ENCODE measurements around the gene SCRG1.
A peak's percentile ranks its signal among the peaks of the same experiment; 100 is the strongest.

SCRG1 gene

DNA sequence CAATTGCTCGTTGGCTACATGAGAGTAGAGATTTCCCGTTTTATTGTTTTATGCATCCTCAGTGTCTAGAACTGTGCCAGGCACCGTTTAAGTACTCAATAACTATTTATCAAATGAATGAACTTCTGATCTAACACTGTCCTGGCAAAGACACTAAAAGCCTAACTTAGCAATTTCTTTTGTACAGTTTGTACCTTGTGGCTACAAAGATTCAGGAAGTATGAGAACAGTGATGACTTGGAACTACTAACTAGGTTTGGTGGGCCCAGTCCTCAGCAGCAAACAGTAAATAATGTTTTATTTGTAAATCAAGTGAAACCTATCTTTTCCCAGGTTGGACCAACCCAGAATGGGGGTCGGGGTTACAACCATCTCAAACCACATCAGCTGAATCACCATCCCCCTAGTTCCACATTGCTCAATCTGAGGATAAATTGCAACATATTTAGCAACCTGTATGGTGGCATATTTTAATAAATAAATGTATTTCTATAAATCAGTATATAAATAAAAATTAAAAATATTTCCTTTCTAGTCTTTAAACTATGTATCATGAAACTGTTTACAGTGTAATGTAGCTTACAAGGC lies 12.3 kb upstream of the SCRG1 start:
- DNase-seq (ENCODE audit: low read depth) = no peak

DNA sequence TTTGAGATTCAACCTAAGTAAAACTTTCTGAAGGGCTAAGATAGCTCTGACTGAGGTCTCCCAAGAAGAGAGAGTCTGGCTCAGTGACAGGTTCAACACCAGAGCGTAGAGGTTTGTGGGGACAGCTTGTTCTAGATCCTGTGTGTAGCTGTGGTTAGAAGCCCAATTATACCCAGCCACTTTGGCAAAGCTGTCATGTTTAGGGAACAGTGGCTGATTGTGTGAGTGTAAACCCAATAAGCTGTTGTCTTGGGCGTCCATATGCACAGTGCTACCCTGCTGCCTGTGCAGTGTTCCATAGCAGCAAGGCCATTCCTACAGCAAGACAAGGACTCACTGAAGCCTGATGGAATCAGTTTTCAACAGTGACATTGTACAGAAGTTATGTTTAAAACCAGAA lies 11.2 kb upstream of the SCRG1 start:
- DNase-seq (ENCODE audit: low read depth) = no peak

DNA sequence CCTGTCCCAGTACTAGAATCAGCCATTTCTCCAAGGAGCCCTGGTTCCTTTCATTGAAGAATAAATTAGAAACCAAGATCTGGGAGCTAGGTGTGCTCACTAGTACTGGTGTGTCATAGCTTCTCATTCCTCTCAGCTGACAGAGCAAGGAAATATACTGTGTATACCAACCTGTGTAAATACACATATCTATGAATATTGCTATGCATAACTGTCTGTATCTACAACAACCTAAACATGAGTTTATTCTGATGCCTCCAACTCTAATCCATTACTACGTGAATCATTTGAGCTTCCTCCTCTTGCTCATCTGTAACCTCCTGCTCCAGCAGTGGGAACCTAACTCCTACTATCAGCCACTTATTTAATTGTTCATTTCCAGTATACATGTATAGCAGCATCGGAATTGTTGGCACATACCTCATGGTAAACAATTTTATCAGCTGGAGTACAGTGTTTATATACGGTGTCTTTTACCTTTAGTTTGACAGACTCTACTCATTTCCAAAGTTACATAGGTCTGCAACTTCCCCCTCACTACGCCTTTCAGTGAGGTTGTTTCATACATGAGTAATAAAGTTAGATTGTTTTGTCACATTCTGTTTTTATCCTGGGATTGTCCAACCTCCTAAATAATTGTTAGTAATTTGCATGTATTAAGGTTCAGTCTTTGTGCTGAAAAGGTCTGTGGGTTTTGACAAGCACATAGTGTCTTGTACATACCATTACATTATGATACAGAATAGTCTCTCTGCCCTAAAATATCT lies 7.1 kb upstream of the SCRG1 start:
- no peak for DNase-seq (ENCODE audit: low read depth)

DNA sequence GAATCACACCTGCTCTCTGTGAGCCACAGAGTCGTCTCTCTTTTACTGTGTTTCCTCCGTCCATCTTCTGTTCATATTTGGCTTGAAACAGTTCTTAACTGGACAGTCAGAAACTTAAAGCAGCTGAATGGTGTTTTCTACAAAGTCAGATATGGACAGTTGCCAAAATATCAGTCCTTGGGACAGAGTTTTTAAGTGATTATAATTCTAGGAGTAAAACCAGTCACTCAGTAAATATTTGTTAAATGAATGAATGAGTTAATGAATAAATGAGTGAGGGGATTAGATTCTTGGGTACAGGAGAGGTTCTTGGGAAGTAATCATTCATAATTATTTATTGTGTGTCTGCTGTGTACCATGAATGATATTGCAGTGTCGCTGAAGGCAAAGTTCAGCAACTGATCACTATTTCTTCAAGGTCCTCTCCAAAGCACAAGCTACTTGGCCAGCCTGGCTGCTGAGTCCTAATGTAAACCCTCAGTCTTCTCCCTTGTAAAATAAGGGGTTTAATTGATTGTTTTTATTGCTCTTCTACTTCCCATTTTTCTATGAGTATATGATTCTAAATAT lies 5.5 kb upstream of the SCRG1 start:
- no peak for DNase-seq (ENCODE audit: low read depth)

DNA sequence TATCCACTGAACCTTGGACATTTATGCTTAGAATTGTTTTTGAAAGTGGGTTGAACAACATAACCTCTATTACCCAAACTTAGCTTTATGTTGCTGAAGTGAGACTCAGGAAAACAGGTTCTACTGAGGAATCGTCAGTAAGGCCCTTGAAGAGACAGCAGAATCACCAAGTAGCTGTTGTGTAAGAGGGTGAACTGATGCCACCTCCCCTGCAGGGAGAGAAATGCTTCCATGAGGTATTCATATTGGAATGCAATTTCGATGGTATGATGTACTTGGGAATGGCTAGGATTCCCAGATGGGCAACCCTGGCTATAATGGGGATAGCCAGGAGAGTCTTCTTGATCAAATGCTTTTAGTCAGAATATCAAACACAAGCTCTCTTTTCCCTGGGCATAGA lies 4.1 kb upstream of the SCRG1 start:
- no peak for DNase-seq (ENCODE audit: low read depth)

DNA sequence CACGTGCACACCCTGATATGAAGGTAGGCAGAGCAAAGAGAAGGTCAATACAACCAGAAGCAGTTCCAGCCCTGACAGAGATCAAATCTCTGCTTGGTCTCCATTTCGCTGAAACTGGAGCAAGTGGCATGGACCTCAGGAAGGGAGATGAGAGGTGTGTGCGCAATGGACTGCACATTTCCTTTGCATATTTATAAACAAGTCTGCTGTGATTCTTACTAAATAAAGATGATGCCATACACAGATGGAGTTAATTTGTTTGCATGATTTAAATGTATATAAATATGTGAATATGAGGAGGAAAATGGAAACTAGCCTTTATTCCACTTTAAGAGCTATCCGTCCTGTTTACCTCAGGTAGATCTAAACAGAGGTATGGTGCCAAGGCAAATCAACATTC lies 2.1 kb upstream of the SCRG1 start:
- no peak for DNase-seq (ENCODE audit: low read depth)

DNA sequence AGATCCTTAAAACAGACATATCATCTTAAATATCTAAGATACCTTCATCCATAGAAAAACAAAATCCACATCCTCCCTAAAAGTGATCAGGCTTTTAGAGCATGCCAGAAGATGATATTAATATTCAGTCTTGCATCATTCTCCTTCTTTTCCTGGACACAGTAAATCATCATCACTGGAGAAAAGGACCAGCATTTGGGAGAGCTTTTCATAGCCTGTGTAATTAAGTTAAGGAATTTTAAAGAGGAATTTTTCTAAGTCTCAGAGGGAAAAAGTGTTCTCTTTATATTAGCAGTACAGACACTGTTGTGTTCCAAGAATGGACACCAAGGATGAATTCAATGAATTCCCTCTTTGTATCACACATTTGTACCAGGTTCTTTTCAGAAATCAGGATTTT lies 696 bp downstream of the SCRG1 start:
- DNase-seq (ENCODE audit: low read depth) = no peak

DNA sequence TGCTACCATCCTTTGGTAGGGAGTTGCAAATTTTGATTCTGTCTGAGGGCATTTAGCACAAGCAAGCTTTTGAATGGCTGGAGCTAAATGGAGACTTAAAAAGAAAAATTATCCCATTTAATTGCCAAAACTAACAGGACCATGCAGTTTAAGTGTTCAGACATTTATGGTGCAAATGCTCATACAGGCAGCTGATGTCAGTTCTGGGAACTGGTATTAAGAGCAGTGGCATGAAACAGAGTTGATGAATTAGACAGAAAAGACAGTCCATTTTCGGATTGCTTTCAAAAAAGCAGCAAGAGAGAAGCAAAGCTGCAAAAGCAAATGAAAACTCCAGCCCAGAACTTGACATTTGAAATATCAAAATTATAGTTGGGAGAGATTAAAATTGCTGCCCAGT lies 1.3 kb downstream of the SCRG1 start:
- DNase-seq (ENCODE audit: low read depth) = no peak

DNA sequence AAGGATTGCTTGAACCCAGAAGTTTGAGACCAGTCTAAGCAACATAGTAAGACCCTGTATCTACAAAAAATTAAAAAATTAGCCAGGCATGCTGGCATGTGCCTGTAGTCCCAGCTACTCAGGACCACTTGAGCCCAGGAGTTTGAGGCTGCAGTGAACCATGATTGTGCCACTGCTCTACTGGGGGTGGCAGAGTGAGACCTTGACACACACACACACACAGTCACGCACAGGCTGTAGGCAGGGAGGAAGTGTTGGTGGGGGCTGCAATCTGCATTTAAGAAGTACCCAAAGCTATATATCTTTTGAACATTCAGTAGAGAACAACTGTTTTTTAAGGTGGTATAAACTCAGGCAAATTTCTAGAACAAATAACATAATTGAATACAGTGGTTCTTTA lies 7.2 kb downstream of the SCRG1 start:
- DNase-seq (ENCODE audit: low read depth) = no peak

DNA sequence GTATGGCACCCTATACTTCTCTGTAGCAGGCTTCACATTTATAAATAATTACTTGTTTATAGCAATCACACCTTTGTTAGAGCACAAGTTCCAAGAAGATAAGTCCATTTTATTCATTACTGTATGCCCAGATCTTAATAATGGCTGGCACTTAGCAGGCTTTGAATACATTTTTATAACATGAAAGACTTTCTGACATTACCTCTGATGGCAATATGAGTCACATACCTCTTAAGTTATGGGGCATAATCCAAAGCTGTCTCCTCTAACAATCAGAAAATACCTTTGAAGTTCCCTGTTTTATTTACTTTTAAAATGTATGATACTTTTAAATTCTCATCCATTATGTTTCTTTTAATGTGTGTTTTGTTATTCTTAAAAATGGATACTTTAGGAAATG lies 12.2 kb downstream of the SCRG1 start:
- DNase-seq (ENCODE audit: low read depth) = no peak

DNA sequence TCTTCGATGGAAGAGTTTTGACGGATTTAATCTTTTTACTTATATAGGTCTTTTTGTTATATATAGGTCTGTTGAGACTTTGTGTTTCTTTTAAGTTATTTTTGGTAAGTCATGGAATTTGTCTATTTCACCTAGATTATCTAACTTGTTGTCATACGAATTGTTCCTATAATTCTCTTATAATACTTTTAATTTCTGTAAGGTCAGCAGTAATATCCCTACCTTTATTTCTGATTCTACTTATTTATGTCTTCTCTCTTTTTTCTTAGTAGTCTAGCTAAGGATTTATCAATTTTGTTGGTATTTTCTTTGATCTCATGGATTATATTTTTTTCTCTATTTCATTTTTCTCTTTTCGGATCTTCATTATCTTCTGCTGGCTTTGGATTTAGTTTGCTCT lies 16.6 kb downstream of the SCRG1 start:
- no peak for DNase-seq (ENCODE audit: low read depth)

DNA sequence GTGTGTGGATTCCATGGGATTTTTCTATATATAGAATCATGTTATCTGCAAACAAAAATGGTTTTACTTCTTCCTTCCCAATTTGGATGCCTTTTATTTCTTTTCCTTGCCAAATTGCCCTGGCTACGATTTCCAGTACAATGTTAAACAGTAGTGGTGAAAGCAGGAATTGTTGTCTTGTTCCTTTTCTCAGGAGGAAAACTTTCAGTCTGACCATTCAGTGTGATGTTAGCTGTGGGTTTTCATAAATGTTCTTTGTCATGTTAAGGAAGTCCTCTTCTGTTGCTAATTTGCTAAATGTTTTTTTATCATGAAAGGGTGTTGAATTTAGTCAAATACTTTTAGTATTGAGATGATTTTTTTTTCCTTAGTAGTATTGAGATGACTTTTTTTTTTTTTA lies 17.3 kb downstream of the SCRG1 start:
- DNase-seq (ENCODE audit: low read depth) = no peak

DNA sequence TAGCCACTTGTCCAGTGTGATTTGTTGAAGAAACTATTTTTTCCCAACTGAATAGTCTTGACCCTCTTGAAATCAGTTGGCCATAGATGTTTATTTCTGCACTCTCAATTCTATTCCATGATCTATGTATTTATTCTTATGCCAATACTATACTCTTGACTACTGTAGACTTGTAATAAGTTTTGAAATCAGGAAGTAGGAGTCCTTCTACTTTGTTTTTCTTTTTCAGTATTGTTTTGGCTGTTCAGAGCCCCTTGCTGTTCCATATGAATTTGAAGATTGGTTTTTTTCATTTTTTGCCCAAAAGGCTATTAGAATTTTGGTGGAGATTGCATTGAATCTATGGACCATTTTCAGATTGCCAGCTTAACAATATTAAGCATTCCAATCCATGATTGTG lies 17.9 kb downstream of the SCRG1 start:
- no peak for DNase-seq (ENCODE audit: low read depth)

DNA sequence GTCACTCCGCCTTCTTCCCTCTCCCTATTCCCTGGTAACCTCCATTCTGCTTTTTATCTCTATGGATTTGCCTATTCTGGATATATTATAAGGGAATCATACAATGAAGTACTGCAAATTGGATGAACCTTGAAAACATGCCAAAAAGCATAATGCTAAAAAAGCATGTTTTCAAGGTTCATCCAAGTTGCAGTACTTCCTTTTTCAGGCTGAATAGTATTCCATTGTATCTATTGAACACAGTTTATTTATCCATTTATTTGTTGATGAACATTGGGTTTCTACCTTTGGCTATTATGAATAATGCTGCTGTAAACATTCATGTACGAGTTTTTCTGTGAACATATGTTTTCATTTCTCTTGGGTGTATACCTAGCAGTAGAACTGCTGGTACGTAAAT lies 19.0 kb downstream of the SCRG1 start:
- DNase-seq (ENCODE audit: low read depth) = no peak

DNA sequence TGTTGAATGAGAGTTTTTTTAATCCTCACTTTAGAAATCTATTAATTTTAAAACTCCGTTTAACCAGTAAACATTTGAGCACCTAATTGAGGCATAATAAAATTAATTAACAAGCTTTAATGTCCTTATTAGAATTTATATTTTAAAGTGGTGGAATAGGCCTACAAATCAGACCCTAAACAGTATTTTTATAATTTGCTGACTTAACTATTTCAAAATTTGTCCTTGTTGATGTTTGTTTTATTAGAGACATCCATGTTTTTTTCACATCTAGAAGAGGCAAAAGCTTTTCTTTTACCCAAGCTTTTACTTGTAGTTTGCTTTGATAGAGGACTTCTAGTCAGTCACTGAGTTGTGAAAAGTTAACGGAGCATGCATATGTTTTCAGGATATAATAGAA lies 24.3 kb downstream of the SCRG1 start:
- no peak for DNase-seq (ENCODE audit: low read depth)

DNA sequence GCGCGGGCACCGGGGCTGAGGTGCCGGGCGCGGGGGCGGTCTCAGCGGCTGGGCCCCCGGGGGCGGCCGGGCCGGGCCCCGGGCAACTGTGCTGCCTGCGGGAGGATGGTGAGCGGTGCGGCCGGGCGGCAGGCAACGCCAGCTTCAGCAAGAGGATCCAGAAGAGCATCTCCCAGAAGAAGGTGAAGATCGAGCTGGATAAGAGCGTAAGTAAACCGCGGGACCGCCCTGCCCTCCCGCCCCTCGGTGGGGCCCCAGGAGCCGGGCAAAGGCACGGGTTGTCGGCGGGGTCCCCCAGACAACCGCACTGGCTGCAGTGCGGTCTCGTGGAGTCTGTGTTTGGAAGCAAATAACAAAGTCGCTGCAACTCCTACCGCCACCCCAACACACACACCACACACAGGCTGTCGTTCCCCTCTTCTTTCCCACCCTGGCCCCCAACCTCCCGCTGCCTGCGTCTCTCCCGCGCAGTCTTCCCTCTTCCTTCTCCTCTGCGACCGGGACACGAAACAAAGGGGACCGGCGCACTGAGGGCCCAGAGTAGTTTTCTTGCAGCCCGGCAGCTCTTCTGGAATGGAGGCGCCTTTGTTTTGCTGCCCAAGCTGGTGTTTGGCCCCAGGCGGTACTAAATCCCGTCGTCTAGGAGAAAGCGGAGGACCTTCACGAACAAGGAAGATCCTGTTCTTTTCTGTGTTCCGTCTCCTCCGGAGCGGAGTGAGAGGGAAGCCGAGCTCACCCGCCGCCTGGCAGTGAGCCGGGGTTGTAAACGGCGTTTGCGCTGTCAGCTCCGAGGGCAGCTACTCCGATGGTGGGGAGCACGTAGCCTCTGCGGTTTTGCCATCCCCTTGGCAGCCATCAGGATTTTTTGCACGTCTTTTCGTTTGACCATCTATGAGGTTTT lies 27.4 kb downstream of the SCRG1 start:
- peak; percentile 6 for DNase-seq (ENCODE audit: low read depth)

DNA sequence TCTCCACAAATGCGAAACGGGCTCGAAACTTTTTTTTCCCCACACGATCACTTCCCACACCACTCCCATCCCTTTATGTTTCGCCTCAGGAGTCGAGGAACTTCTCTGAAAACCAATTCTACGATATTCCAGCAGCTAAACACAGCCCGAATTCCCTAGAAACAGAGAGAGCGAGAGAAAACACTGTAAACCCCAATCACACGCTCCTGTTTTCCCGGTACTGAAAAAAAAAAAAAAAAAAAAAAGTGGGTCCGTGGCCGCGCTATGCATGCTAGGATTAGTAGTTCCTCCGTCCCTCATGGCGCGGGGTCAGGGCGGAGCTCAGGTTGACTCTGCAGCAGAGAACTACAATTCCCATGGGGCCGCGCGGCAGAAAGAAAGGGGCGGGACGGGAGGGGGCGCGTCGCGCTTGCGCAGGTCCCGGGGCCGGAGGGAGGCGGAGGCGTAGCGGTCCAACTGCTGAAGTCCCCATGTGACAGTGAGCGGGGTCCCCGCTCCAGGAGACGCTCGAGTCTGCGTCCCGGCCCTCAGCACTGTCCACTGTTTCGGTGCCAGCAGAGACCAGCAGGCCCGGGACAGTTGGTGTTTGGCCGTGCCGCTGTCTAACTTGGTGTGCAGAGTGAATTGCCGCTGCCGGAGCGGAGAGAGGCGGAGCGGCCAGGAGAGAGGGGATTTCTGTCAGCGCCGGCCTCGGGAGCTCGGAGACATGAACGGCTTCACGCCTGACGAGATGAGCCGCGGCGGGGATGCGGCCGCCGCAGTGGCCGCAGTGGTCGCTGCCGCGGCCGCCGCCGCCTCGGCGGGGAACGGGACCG lies 28.2 kb downstream of the SCRG1 start, which contains the start of gene SAP30:
SAP30 (plus strand) TSS at position 478 of the 815 bp plus-strand sequence; CDS start at position 707, 229 bp downstream.
- DNase-seq (ENCODE audit: low read depth) = peak; percentile 95

DNA sequence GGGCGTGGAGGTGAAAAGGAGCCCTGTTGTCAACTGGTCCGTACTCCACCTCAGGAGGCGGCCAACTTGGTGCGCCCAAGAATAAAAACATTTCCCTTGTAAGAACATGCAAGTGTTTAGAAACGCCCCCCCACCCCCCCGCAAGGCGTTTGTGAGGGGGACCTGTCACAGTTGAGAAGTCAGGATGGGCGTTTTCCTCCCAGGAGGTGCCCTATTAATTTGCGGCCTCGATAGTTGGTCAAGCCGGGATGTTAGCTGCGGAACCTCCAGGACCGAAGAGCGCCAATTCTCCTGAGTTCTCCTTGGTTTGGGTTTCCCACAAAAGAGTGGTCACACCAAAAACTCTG lies 28.8 kb downstream of the SCRG1 start:
- DNase-seq (ENCODE audit: low read depth) = peak; percentile 37

DNA sequence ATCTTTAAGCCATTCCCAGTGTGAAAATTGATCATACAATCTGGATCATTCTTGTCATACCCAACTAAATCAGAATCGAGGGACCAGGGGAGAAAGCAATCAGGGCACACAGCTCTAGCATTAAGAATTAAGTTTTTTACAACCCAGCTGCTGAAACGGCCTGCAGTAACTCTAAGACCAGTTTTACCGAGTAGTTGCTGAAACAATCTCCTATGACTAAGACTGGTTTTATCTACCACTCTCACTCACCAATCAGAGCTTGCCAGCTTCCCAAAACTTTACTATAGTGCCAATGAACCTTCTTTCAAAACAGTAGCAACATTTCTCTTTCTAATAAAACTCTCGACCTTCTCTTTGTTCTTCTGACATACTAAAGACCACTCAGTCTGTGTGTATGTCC lies 31.0 kb downstream of the SCRG1 start:
- DNase-seq (ENCODE audit: low read depth) = no peak

DNA sequence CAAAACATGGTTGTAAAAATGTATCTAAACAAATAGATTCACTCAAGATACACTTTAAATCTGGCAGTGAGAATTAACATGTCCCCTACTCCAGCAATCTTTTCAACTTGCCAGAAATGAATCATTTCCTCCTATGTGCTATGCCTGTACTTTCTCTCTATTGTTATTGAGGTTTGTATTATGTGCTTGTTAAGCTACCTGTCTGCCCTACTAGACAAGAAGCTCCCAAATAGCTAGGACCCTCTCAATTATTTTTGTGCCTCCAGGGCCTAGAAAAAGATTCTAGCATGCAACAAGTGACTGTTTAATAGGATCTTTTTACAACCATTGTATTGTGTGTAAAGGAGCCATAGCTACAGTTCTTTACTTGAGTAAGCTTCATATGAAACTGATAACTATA lies 31.6 kb downstream of the SCRG1 start:
- DNase-seq (ENCODE audit: low read depth) = no peak

DNA sequence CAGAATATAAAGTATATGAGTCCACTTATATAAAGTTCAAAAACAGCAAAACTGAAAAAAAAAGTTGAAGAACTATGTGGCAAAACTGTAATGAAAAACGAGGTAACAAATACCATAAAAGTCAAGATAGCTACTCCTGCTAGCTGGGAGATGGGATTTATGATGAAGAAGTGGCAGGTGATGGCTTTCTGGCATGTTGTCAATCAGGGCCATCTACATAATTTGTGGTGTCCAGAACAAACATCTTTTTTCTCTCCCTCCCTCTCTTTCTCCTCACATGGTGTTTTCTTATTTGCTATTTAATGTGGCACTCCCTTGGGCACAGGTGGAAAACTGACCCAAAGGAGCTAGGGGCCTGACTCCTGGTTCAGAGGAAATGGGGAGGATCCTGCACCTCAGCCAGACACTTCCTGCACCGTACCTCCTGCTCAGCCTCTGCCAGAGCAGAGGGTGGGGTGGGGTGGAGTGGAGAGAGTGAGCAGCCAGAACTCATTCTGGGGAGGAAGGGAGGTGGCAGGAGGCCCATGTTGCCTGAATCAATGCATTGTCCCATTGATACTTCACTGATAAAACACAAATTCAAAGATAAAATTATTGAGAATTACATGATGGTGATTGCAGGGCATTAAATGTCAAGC lies 33.4 kb downstream of the SCRG1 start:
- no peak for DNase-seq (ENCODE audit: low read depth)
